K562 (cell line): Measurements from ENCODE around the gene SERPINA1. TPM values are rescaled to one million over a fixed set of nuclear protein-coding genes. Genes with fewer than 3 reads are reported as not detected.

Source experiments
- ATAC-seq: fragments of 200-7000 bp; cut with Tn5 transposase; 3 replicates; pipeline ENCODE4 v1.9.1; 2020; ENCODE audit warnings: moderate library complexity
- BruUV-seq: library from RNA; stranded (reverse); fragments of 400-500 nt; replicated peaks from 2 replicates; lab custom pipeline; 2021; lab: Mats Ljungman, UMichigan
- CTCF ChIA-PET: fragments of 300-600 bp; formaldehyde crosslinking; extraction: SDS; loops from one replicate; lab custom pipeline; 2021; ENCODE audit warnings: low intra/inter-chr PET ratio; lab: Yijun Ruan, JAX
- POLR2A ChIA-PET: fragments of 300-600, 350-650 bp; sonication (Branson Sonifier 250); formaldehyde crosslinking; extraction: SDS; loops from one replicate; lab custom pipeline; 2021; ENCODE audit warnings: antibody characterized with exemption, inconsistent platforms; lab: Yijun Ruan, JAX
- DNase-seq, 4 experiments: peaks; one replicate each; pipeline versions ENCODE4 v3.0.0 to v3.0.0-alpha.2; 2011 to 2018; ENCODE audit warnings: low spot score in 3 of 4, mixed read lengths in 3 of 4; ENCODE audit errors: extremely low read depth in 1 of 4
- FAIRE-seq: peaks from 2 replicates; lab custom pipeline; 2011; peaks lifted over from hg19 to GRCh38; lab: Jason Lieb, UNC
- H2AFZ ChIP-seq: 2 replicates; pipeline ENCODE4 v1.6.0; 2011; ENCODE audit warnings: low read depth, low read length, control low read depth, inconsistent platforms
- H3K27ac ChIP-seq: fragments of 200-600 bp; 3 replicates; pipeline ENCODE4 v1.8.0; 2011; ENCODE audit warnings: low read depth, mild to moderate bottlenecking, control low read depth, inconsistent platforms, low read length, moderate library complexity, mixed read lengths; ENCODE audit errors: extremely low read depth
- H3K27me3 ChIP-seq, 2 experiments: fragments of 300-600 bp in 1 of 2; 2 replicates in 1 of 2; 3 replicates in 1 of 2; pipeline versions ENCODE4 v1.6.0 to v1.8.0; 2011; ENCODE audit warnings: inconsistent platforms in 2 of 2, low read length in 2 of 2, mild to moderate bottlenecking in 1 of 2, mixed read lengths in 1 of 2, moderate library complexity in 1 of 2; ENCODE audit not compliant: control insufficient read depth in 2 of 2, insufficient read depth in 2 of 2
- H3K36me3 ChIP-seq: fragments of 300-600 bp; 3 replicates; pipeline ENCODE4 v1.8.0; 2011; ENCODE audit warnings: mild to moderate bottlenecking, low read length, inconsistent platforms; ENCODE audit not compliant: control insufficient read depth, insufficient read depth
- H3K4me1 ChIP-seq, 2 experiments: fragments of 200-600 bp in 1 of 2; replicated peaks in 1 of 2; 2 replicates in 1 of 2; 3 replicates in 1 of 2; pipeline versions ENCODE4 v1.5.1 to v1.8.0; 2011; ENCODE audit warnings: inconsistent platforms in 2 of 2, low read length in 2 of 2, mild to moderate bottlenecking in 1 of 2, mixed read lengths in 1 of 2, moderate library complexity in 1 of 2; ENCODE audit not compliant: control insufficient read depth in 2 of 2, insufficient read depth in 2 of 2
- H3K4me2 ChIP-seq: 2 replicates; pipeline ENCODE4 v1.6.1; 2011; ENCODE audit warnings: low read length, control low read depth, inconsistent platforms, mixed read lengths; ENCODE audit not compliant: insufficient read depth
- H3K4me3 ChIP-seq: fragments of 200-600 bp; sonication (generic), shearing (Covaris generic); 2 replicates; pipeline ENCODE4 v1.5.1; 2016; ENCODE audit warnings: control low read depth, inconsistent platforms
- H3K79me2 ChIP-seq: fragments of 200-600 bp; 3 replicates; pipeline ENCODE4 v1.8.0; 2011; ENCODE audit warnings: low read length, inconsistent platforms; ENCODE audit not compliant: control insufficient read depth, insufficient read depth
- H3K9ac ChIP-seq, 2 experiments: 2 replicates each; pipeline versions ENCODE4 v1.6.0 to v1.6.1; 2011; ENCODE audit warnings: low read depth in 2 of 2, low read length in 2 of 2, control low read depth in 1 of 2, inconsistent platforms in 1 of 2, mild to moderate bottlenecking in 1 of 2, mixed read lengths in 1 of 2; ENCODE audit not compliant: insufficient read depth in 1 of 2
- H3K9me1 ChIP-seq: one replicate; pipeline ENCODE4 v1.6.0; 2011; ENCODE audit warnings: inconsistent platforms, mild to moderate bottlenecking, low read length, moderate library complexity; ENCODE audit not compliant: control insufficient read depth, insufficient read depth
- H3K9me3 ChIP-seq: replicated peaks from 2 replicates; pipeline ENCODE4 v1.5.1; 2011; ENCODE audit warnings: low read depth, low read length, inconsistent platforms; ENCODE audit not compliant: control insufficient read depth, insufficient read depth
- H4K20me1 ChIP-seq: replicated peaks from 2 replicates; pipeline ENCODE4 v1.6.1; 2011; ENCODE audit warnings: low read length, inconsistent platforms, mixed read lengths; ENCODE audit not compliant: control insufficient read depth, insufficient read depth
- E2F4 ChIP-seq: sonication (generic); formaldehyde crosslinking; IDR thresholded peaks from 2 replicates; pipeline ENCODE4 v1.8.0; 2022; ENCODE audit warnings: mild to moderate bottlenecking, low read depth, missing genetic modification reagents
- EP300 ChIP-seq: IDR thresholded peaks from 2 replicates; pipeline ENCODE4 v1.6.1; 2012; ENCODE audit warnings: low read length, improper control_type of control experiment
- FOXJ2 ChIP-seq: fragments of 200-800 bp; sonication (Bioruptor generic); IDR thresholded peaks from 2 replicates; pipeline ENCODE4 v1.6.1; 2016; ENCODE audit warnings: missing genetic modification characterization, missing compliant biosample characterization
- L3MBTL2 ChIP-seq: fragments of 450-650 bp; IDR thresholded peaks from 2 replicates; pipeline ENCODE4 v1.6.1; 2016; ENCODE audit warnings: mild to moderate bottlenecking, moderate library complexity
- PHF8 ChIP-seq: fragments of 200-600 bp; sonication (generic); IDR thresholded peaks from 2 replicates; pipeline ENCODE4 v1.6.1; 2012; ENCODE audit warnings: mixed run types, mild to moderate bottlenecking, inconsistent platforms, low read length, moderate library complexity, borderline replicate concordance
- RBM14 ChIP-seq: fragments of 200-400 bp; formaldehyde crosslinking; IDR thresholded peaks from 2 replicates; pipeline ENCODE4 v1.6.1; 2018; ENCODE audit warnings: low read depth, mild to moderate bottlenecking, low read length, moderate library complexity, borderline replicate concordance; ENCODE audit not compliant: insufficient read depth
- SP1 ChIP-seq: sonication (generic); formaldehyde crosslinking; IDR thresholded peaks from 2 replicates; pipeline ENCODE4 v1.8.1; 2022; ENCODE audit warnings: mild to moderate bottlenecking, missing genetic modification reagents
- ZNF589 ChIP-seq: fragments of 200-800 bp; sonication (Bioruptor generic); IDR thresholded peaks from 2 replicates; pipeline ENCODE4 v1.6.1; 2016; ENCODE audit warnings: low read depth, missing genetic modification characterization, missing compliant biosample characterization
- WGBS: fragments of 100-300 bp; shearing (Covaris generic); methylation state at CpG from one replicate; pipeline ENCODE4 v1.1.6; 2016; ENCODE audit warnings: low coverage, mixed read lengths; ENCODE audit not compliant: insufficient coverage; ENCODE audit errors: missing lambda C conversion rate; 5-methylcytosine and 5-hydroxymethylcytosine counted together
- in situ Hi-C: fragments of 300-500 bp; cut with MboI; formaldehyde crosslinking; loops from 4 replicates; pipeline ENCODE4 v1.15.0; 2018; ENCODE audit warnings: inconsistent platforms, mixed read lengths
- intact Hi-C: fragments of 100-400 bp; cut with micrococcal nuclease; formaldehyde crosslinking; loops from 2 replicates; pipeline ENCODE4 v1.14.2; 2022
- polyA plus RNA-seq, 8 experiments: library from polyadenylated mRNA; depleted of rRNA in 4 of 8; stranded (reverse) in 5 of 8; unstranded in 3 of 8; fragments of >200 nt; fragmentation: Nextera tagmentation in 2 of 8; fragmentation: Illumina TruSeq in 1 of 8; extraction: Ambion mirVana in 2 of 8; extraction: Trizol in 1 of 8; gene quantifications; 2 replicates each; pipeline versions ENCODE4 v1.2.1 to v1.2.3, GENCODE V29; 2011 to 2014; ENCODE audit warnings: inconsistent platforms in 1 of 8, missing spikeins in 1 of 8
- total RNA-seq, 7 experiments: library from RNA; depleted of rRNA in 6 of 7; stranded (reverse); fragments of >200 nt in 6 of 7; fragmentation: Illumina TruSeq in 2 of 7; extraction: Trizol in 2 of 7; gene quantifications; 2 replicates each; pipeline versions ENCODE4 v1.2.1 to v1.2.3, GENCODE V29; 2011 to 2021; ENCODE audit warnings: low replicate concordance in 1 of 7

SERPINA1 gene
- total and polyA plus RNA-seq, 9 of the 15 experiments (the other 6 are each of a cell fraction or from before 2014, with no cell fraction given) = 4.1 TPM; not detected in 8

GRCh38 chr14:94375552-94376107 lies 12.8 kb downstream of the SERPINA1 start:
- ATAC-seq = no peak
- no TSS peak for BruUV-seq

More at GRCh38 chr14:94375552-94376107, 12.8 kb downstream of the SERPINA1 start:
- intact Hi-C loops = no loop called here
- POLR2A ChIA-PET = interaction anchor here (0.5 kb wide), 1 partner anchor 68 kb away, joined by 3 read pairs; no protein-coding TSS in a partner anchor
- Histone ChIP-seq H3K4me1 (no peaks in the 10 kb centered on the region), H3K9me3 (no peaks in the 10 kb centered on the region), H3K27ac (no peak overlapping the region), H3K4me2 (no peak overlapping the region), H3K4me3 (no peak overlapping the region), H3K27me3 (peaks cover 2 to 18% of the 10 kb centered on the region in 2 experiments; a peak in 1 of 5 replicates)
- in situ Hi-C loops = no loop called here
- WGBS = 5% methylated on average over 5 of the region's 6 CpGs
- CTCF ChIA-PET = no interaction called here
- DNase-seq (no peak), FAIRE-seq (no peak)
- TF ChIP-seq L3MBTL2 = no peak
- no peak for TF ChIP-seq E2F4 (CRISPR knock-in tag)
- TF ChIP-seq FOXJ2 (tag) = no peak
- TF ChIP-seq ZNF589 (CRISPR knock-in tag) = no peak
- no peak for TF ChIP-seq RBM14
- TF ChIP-seq EP300 = no peak
- TF ChIP-seq SP1 (CRISPR knock-in tag) = no peak
- no peak for TF ChIP-seq PHF8
- TF ChIP-seq, all 486 proteins: peak for 0
- H4K20me1 ChIP-seq = no peaks in the 10 kb centered on the region; the same call in 1 of the 2 replicates
- no peak overlapping the region for H3K9ac ChIP-seq
- H2AFZ ChIP-seq = no peak overlapping the region
- no peaks in the 10 kb centered on the region for H3K36me3 ChIP-seq
- no peaks in the 10 kb centered on the region for H3K79me2 ChIP-seq
- H3K9me1 ChIP-seq = no peaks in the 10 kb centered on the region
